HEK293T (cell line): Measurements from ENCODE around the gene NDRG3.

Source experiments
- CTCF ChIA-PET: fragments of 350-600 bp; formaldehyde crosslinking; extraction: SDS; loops from one replicate; lab custom pipeline; 2021; ENCODE audit warnings: antibody characterized with exemption, inconsistent platforms; lab: Yijun Ruan, JAX
- POLR2A ChIA-PET: fragments of 350-600 bp; formaldehyde crosslinking; extraction: SDS; loops from one replicate; lab custom pipeline; 2020; ENCODE audit warnings: antibody characterized with exemption, inconsistent platforms; lab: Yijun Ruan, JAX
- DNase-seq: peaks from one replicate; pipeline ENCODE4 v3.0.0; 2012; ENCODE audit warnings: mixed read lengths; ENCODE audit errors: extremely low spot score
- ARNT ChIP-seq: fragments of 450-650 bp; IDR thresholded peaks from 2 replicates; pipeline ENCODE4 v1.6.1; 2017; ENCODE audit warnings: mild to moderate bottlenecking
- BHLHE40 ChIP-seq: fragments of 450-650 bp; IDR thresholded peaks from 2 replicates; pipeline ENCODE4 v1.6.1; 2016; ENCODE audit warnings: mild to moderate bottlenecking, moderate library complexity, borderline replicate concordance
- CTBP1 ChIP-seq: fragments of 450-650 bp; IDR thresholded peaks from 2 replicates; pipeline ENCODE4 v1.6.1; 2016; ENCODE audit warnings: borderline replicate concordance
- ELF4 ChIP-seq: fragments of 450-650 bp; IDR thresholded peaks from 2 replicates; pipeline ENCODE4 v1.6.1; 2017; ENCODE audit warnings: antibody characterized with exemption
- FOXA1 ChIP-seq: fragments of 450-650 bp; IDR thresholded peaks from 2 replicates; pipeline ENCODE4 v1.6.1; 2016; ENCODE audit warnings: mild to moderate bottlenecking
- FOXK2 ChIP-seq: fragments of 450-650 bp; IDR thresholded peaks from 2 replicates; pipeline ENCODE4 v1.6.1; 2016; ENCODE audit warnings: mild to moderate bottlenecking
- FOXM1 ChIP-seq: fragments of 450-650 bp; IDR thresholded peaks from 2 replicates; pipeline ENCODE4 v1.6.1; 2017; ENCODE audit warnings: mild to moderate bottlenecking, borderline replicate concordance
- HDGF ChIP-seq: fragments of 450-650 bp; IDR thresholded peaks from 2 replicates; pipeline ENCODE4 v1.6.1; 2017; ENCODE audit warnings: antibody characterized with exemption, borderline replicate concordance
- L3MBTL2 ChIP-seq: fragments of 450-650 bp; conservative IDR thresholded peaks from 2 replicates; pipeline ENCODE4 v1.6.1; 2016; ENCODE audit warnings: mild to moderate bottlenecking
- LEF1 ChIP-seq: fragments of 450-650 bp; IDR thresholded peaks from 2 replicates; pipeline ENCODE4 v1.6.1; 2017; ENCODE audit warnings: mild to moderate bottlenecking, borderline replicate concordance
- NFRKB ChIP-seq: fragments of 450-650 bp; IDR thresholded peaks from 2 replicates; pipeline ENCODE4 v1.6.1; 2016; ENCODE audit warnings: mild to moderate bottlenecking, moderate library complexity
- SP1 ChIP-seq: fragments of 450-650 bp; IDR thresholded peaks from 2 replicates; pipeline ENCODE4 v1.6.1; 2017
- SUZ12 ChIP-seq: fragments of 450-650 bp; IDR thresholded peaks from 2 replicates; pipeline ENCODE4 v1.6.1; 2016; ENCODE audit warnings: mild to moderate bottlenecking
- TARDBP ChIP-seq: fragments of 450-650 bp; IDR thresholded peaks from 2 replicates; pipeline ENCODE4 v1.6.1; 2016
- ZNF384 ChIP-seq: fragments of 450-650 bp; IDR thresholded peaks from 2 replicates; pipeline ENCODE4 v1.6.1; 2016
- TF ChIP-seq, protein P1 (sequence below): fragments of 450-650 bp; IDR thresholded peaks from 2 replicates; pipeline ENCODE4 v1.6.1; 2016

The NDRG3 gene

GRCh38 chr20:36624068-36624943, 121.6 kb downstream of the NDRG3 start:
- CTCF ChIA-PET, result no interaction called here
- POLR2A ChIA-PET, result no interaction called here
- no peak for DNase-seq
- TF ChIP-seq CTBP1 (no peak), ZNF384 (no peak), L3MBTL2 (no peak), LEF1 (no peak), BHLHE40 (no peak), ELF4 (no peak), ARNT (no peak), FOXK2 (no peak), FOXA1 (no peak), TARDBP (no peak), SUZ12 (no peak), FOXM1 (no peak), NFRKB (no peak), SP1 (no peak), HDGF (no peak)
- TF ChIP-seq, protein P1, sequence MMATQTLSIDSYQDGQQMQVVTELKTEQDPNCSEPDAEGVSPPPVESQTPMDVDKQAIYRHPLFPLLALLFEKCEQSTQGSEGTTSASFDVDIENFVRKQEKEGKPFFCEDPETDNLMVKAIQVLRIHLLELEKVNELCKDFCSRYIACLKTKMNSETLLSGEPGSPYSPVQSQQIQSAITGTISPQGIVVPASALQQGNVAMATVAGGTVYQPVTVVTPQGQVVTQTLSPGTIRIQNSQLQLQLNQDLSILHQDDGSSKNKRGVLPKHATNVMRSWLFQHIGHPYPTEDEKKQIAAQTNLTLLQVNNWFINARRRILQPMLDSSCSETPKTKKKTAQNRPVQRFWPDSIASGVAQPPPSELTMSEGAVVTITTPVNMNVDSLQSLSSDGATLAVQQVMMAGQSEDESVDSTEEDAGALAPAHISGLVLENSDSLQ, result no peak

DNA sequence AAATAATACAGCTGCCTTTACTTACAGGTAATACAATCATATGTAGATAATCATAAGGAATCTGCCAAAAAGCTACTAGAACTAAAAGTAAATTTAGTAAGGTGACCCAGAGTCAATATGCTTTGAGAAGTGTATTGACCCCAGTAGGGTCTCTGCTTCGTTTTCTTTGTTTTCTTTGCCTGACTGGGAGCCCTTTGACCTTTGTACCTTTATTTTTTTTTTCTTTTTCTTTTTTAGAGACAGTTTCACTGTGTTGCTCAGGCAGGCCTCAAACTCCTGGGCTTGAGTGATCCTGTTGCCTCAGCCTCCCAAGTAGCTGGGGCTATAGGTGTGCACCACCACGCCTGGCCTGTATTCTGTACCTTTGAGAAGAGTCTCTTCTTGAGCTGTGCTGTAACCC, 122.4 kb downstream of the NDRG3 start:
- CTCF ChIA-PET, result interaction anchor here (0.7 kb wide), 1 partner anchor 10 kb away, joined by 4 read pairs; no protein-coding TSS in a partner anchor
- POLR2A ChIA-PET, result no interaction called here
- no peak for DNase-seq
- TF ChIP-seq ZNF384, result no peak

DNA sequence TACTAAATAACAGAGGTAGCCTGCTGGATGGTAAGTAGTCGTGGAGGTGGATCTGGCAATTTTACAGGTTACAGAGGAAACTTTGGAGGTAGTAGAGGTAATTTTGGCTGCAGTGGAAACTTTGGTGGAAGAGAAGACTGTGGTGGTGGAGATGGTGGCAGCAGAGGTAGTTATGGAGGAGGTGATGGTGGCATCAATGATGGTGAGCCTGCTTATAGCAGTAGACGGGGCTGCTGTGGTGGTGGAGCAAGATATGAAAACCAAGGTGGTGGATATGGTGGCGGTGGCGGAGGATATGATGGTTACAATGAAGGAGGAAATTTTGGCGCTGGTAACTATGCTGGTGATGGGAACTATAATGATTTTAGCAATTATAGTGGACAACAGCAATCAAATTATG, 125.0 kb downstream of the NDRG3 start:
- POLR2A ChIA-PET, result no interaction called here
- TF ChIP-seq, protein P1, result no peak
- TF ChIP-seq TARDBP (no peak), HDGF (no peak), FOXK2 (no peak), FOXA1 (no peak), L3MBTL2 (no peak)
- CTCF ChIA-PET, result no interaction called here
- no peak for DNase-seq

DNA sequence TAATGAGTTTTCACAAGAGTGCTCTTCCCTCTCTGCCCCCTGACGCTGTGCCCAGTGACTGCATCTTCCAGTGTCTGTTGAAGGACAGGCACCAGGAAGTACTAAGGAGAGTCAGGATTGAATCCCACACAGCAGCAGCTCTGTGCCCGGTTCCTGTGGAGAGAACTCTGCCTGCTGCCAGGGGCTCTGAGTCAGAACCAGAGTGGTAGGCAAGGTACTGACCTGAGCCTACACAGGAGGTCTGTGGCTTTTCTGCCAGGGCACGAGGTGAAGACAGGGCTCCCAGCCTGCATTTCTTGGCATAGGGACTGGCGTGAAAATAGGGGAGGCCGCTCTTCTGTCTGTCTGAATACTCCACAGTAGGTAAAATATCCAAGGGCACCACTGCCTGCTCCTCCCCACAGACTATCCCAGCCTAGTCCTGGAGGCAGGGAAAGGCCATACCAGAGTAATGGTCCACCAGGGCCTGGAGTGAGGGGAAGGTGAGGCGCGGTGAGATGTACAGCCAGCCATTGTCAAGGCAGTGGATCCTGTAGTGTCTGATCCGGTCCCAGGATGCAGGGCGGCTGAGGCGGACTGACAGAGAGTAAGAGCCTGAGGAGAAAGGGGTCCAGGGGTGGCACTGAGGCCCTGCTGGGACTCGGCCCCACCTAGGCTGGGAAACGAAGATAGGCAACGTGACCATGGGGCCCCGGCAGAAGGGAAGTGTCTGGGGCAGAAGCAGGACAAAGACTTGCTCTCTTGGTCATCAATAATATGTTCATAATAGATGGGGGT, 130.9 kb downstream of the NDRG3 start:
- CTCF ChIA-PET, result no interaction called here
- POLR2A ChIA-PET, result interaction anchor here (1.4 kb wide), 1 partner anchor 9 kb away, joined by 5 read pairs; the partner anchor contains the start of gene RAB5IF
- no peak for DNase-seq
- no peak for TF ChIP-seq SUZ12
- no peak for TF ChIP-seq SP1
- TF ChIP-seq FOXK2, result no peak
- no peak for TF ChIP-seq NFRKB
- no peak for TF ChIP-seq LEF1
- no peak for TF ChIP-seq L3MBTL2
- no peak for TF ChIP-seq CTBP1
- no peak for TF ChIP-seq BHLHE40
- TF ChIP-seq, protein P1, result no peak
- TF ChIP-seq ARNT, result no peak
- TF ChIP-seq ZNF384, result no peak
- TF ChIP-seq FOXM1, result no peak
- no peak for TF ChIP-seq FOXA1
- TF ChIP-seq ELF4, result no peak
- no peak for TF ChIP-seq HDGF

- DNase-seq, result no peak
- ChIA-PET POLR2A (interaction anchor here (1.4 kb wide), 1 partner anchor 8 kb away, joined by 5 read pairs; the partner anchor contains the start of gene RAB5IF), CTCF (no interaction called here)
- TF ChIP-seq HDGF (no peak), ARNT (no peak), ZNF384 (no peak), FOXK2 (no peak), SP1 (no peak), CTBP1 (no peak), BHLHE40 (no peak), FOXM1 (no peak), ELF4 (no peak), FOXA1 (no peak), NFRKB (no peak), LEF1 (no peak), SUZ12 (no peak)
- TF ChIP-seq, protein P1, result no peak
Measured at GRCh38 chr20:36613974-36614373, 131.9 kb downstream of the NDRG3 start.
